T-helper 2 cell treated with Interferon-gamma antibody and Interleukin-4, amounts not matched to agents 100 ng/mL and 5 ng/mL, for 36 hours (primary cell): ENCODE data around the gene STOML2. TPM values are rescaled to one million over a fixed set of nuclear protein-coding genes. Genes with fewer than 3 reads are reported as not detected.

Source experiments
- total RNA-seq: library from RNA; stranded (reverse); gene quantifications from 2 replicates; pipeline ENCODE4 v1.2.3, GENCODE V29; 2022

STOML2 gene
- total RNA-seq, 1 donor from 2014 or later = 139 TPM

Other genes with a start within 250 kb of the STOML2 start
- not detected in 2 replicates for gene PHF24, start 144.8 kb downstream of the STOML2 start, total RNA-seq
- gene DNAJB5, start 113.4 kb downstream of the STOML2 start, total RNA-seq = 4.2 and 4.8 TPM in 2 replicates
- 248 and 255 TPM in 2 replicates for gene VCP, start 30.5 kb downstream of the STOML2 start, total RNA-seq
- 112 and 118 TPM in 2 replicates for gene FANCG, start 23.2 kb downstream of the STOML2 start, total RNA-seq
- gene PIGO, start 6.5 kb downstream of the STOML2 start, total RNA-seq = 26.4 and 33.4 TPM in 2 replicates
- 14.0 and 14.4 TPM in 2 replicates for gene ATOSB, start 12.7 kb upstream of the STOML2 start, total RNA-seq
- 0.27 and 0.84 TPM in 2 replicates for gene UNC13B, start 58.9 kb upstream of the STOML2 start, total RNA-seq